ENCODE measurements around the gene CLCN5. TPM values are rescaled to one million over a fixed set of nuclear protein-coding genes. Genes with fewer than 3 reads are reported as not detected.
A peak's percentile ranks its signal among the peaks of the same experiment; 100 is the strongest.

Gene CLCN5
- total and polyA plus RNA-seq, 8 donors = 1.5 to 5.3 (median 2.5) TPM

GRCh38 chrX:49960061-49960460 lies 37.7 kb downstream of the CLCN5 start:
- Histone ChIP-seq H3K27me3 (peaks cover 0 to 5% (median 2%) of the 10 kb centered on the region in 4 donors), H3K4me1 (no peaks in the 10 kb centered on the region), H3K36me3 (no peaks in the 10 kb centered on the region), H3K9me3 (no peaks in the 10 kb centered on the region), H3K4me3 (no peak overlapping the region), H3K27ac (no peak overlapping the region)
- no peak for TF ChIP-seq CTCF (IDR thresholded peaks at IDR 0.05)
- intact Hi-C loops (cut with DNase I) = no loop called here
- ATAC-seq (peak in 3 of 4 donors; percentile 31 to 44 (median 38)), FAIRE-seq (no peak), DNase-seq (no peak)
- WGBS, 2 donors = 22 to 38% methylated on average over 1 of the region's 1 CpG

- 89% methylated on average over 2 of the region's 2 CpGs for WGBS, 2 donors
- ATAC-seq = no peak
- Histone ChIP-seq H3K27me3 (peaks cover 0 to under 1% (median 0%) of the 10 kb centered on the region in 4 donors), H3K9me3 (no peaks in the 10 kb centered on the region), H3K27ac (no peak overlapping the region), H3K36me3 (no peaks in the 10 kb centered on the region), H3K4me1 (no peaks in the 10 kb centered on the region), H3K4me3 (no peak overlapping the region)
- no peak for TF ChIP-seq CTCF (IDR thresholded peaks at IDR 0.05)
- no peak for DNase-seq
- intact Hi-C loops (cut with DNase I) = no loop called here
- no peak for FAIRE-seq
Measured at GRCh38 chrX:49970674-49971073, 48.3 kb downstream of the CLCN5 start.

- intact Hi-C loops (cut with DNase I) = no loop called here
- DNase-seq (no peak), FAIRE-seq (no peak), ATAC-seq (no peak)
- WGBS, 2 donors = 88 to 93% methylated on average over 5 of the region's 5 CpGs
- Histone ChIP-seq H3K9me3 (no peaks in the 10 kb centered on the region), H3K4me3 (no peak overlapping the region), H3K4me1 (no peaks in the 10 kb centered on the region), H3K27me3 (no peaks in the 10 kb centered on the region), H3K36me3 (no peaks in the 10 kb centered on the region), H3K27ac (no peak overlapping the region)
- no peak for TF ChIP-seq CTCF (IDR thresholded peaks at IDR 0.05)
Measured at GRCh38 chrX:49972328-49972860, 50.0 kb downstream of the CLCN5 start.

- ATAC-seq = no peak
- intact Hi-C loops (cut with DNase I) = no loop called here
- 71 to 89% methylated on average over 4 of the region's 4 CpGs for WGBS, 2 donors
- Histone ChIP-seq H3K4me3 (no peak overlapping the region), H3K4me1 (no peaks in the 10 kb centered on the region), H3K36me3 (no peaks in the 10 kb centered on the region), H3K27me3 (no peaks in the 10 kb centered on the region), H3K9me3 (no peaks in the 10 kb centered on the region), H3K27ac (no peak overlapping the region)
- DNase-seq = no peak
- FAIRE-seq = no peak
- TF ChIP-seq CTCF (IDR thresholded peaks at IDR 0.05) = no peak
Measured at GRCh38 chrX:49976682-49977197, 54.3 kb downstream of the CLCN5 start.

- Histone ChIP-seq H3K27me3 (no peaks in the 10 kb centered on the region), H3K4me1 (no peaks in the 10 kb centered on the region), H3K27ac (no peak overlapping the region), H3K9me3 (no peaks in the 10 kb centered on the region), H3K4me3 (no peak overlapping the region), H3K36me3 (no peaks in the 10 kb centered on the region)
- no peak for DNase-seq
- intact Hi-C loops (cut with DNase I) = no loop called here
- TF ChIP-seq CTCF (IDR thresholded peaks at IDR 0.05) = no peak
- ATAC-seq = no peak
- WGBS, 2 donors = 43 to 60% methylated on average over 9 of the region's 9 CpGs
- FAIRE-seq = no peak
Measured at GRCh38 chrX:49977319-49978090, 55.1 kb downstream of the CLCN5 start.
